HG03095 (cell line): ENCODE measurements around the gene ANKRD29.
A peak's percentile ranks its signal among the peaks of the same experiment; 100 is the strongest.
"Not testable (repeated sequence)": the region's sequence is repeated elsewhere in the genome, so short reads cannot be mapped to it uniquely, and the experiment has no call there.

ENCODE experiments used
- ATAC-seq: cut with Tn5 transposase; IDR thresholded peaks from one replicate; pipeline ENCODE4 v1.9.1; 2021; ENCODE audit warnings: moderate library complexity; ENCODE audit not compliant: unreplicated experiment

The ANKRD29 gene

DNA sequence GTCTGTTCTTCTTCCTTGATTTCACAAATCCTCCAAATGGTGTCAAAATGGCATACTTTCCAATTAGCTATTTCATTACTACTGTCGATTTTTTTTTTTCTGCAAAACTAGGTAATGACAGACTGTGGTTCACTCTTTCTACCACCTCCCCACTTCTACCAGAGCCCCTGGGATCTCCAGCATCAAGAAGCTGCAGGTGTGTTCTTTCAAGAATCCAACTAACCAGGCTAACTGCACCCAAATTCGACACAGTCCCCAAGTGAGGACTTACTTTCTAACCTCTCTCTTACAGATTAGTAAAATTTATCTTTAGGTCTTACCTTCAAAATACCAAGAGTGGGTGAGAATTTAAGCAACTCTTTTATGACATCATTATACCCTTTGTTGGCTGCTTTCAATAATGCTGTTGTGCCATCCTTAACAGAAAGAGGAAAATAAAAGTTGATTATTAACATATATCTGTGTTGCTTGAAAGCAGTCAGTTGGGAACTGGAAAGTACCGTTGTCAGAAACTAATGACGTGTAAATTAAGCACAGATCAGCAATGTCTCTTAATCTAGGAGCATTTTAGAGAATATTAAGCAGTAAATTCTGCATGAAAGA lies 45.2 kb downstream of the ANKRD29 start:
- ATAC-seq = no peak

DNA sequence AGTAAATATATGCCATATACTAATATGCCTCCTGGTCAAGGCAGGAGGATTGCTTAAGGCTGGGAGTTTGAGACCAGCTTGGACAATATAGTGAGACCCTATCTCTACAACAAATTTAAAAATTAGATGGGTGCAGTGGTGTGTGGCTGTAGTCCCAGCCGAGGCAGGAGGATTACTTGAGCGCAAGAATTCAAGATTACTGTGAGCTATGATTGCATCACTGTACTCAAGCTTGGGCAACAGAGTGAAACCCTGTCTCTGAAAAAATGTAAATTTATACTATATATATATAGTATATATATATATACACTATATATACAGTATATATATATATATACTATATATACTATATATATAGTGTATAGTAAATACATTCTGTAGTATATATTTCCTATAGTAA lies 46.5 kb downstream of the ANKRD29 start:
- no peak for ATAC-seq

DNA sequence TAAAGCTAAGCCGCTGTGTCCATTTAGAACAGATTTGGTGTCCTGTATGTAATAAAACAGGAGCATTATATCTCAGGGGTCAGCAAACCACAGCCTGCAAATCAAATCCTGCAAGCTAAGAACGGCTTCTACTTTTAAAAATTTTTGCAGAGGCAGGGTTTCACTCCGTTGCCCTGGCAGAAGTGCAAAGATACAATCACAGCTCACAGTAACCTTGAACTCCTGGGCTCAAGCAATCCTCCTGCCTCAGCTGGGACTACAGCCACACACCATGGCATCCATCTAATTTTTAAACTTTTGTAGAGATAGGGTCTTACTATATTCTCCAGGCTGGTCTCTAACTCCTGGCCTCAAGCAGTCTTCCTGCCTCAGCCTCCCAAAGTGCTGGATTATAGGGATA lies 47.8 kb downstream of the ANKRD29 start:
- ATAC-seq = no peak

DNA sequence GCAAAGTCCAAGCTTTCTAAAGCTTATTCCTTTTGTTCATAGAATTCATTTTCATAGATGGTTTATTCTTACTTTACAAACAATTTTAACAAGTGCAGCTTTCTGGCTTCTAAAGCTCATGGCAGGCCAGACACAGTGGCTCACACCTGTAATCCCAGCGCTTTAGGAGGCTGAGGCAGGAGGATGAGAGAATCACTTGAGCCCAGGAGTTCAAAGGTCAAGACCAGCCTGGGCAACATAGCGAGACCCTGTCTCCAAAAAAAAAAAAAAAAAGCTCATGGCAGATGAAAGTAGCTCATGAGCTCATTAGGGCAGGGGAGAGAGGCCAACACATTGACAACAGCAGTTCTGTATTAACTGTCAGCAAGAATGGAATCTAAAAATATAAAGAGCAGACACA lies 48.3 kb downstream of the ANKRD29 start:
- no peak for ATAC-seq

DNA sequence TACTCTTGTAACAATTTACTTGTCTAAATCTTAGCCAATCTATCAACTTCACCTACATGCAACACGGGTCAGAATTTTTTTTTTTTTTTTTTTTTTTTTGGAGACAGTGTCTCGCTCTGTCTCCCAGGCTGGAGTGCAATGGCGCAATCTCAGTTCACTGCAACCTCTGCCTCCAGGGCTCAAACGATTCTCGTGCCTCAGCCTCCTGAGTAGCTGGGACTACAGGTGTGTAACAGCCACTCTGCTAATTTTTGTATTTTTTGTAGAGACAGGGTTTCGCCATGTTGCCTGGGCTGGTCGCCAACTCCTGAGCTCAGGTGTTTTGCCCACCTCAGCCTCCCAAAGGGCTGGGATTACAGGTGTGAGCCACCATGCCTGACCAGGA lies 49.6 kb downstream of the ANKRD29 start:
- ATAC-seq = not testable (repeated sequence)

DNA sequence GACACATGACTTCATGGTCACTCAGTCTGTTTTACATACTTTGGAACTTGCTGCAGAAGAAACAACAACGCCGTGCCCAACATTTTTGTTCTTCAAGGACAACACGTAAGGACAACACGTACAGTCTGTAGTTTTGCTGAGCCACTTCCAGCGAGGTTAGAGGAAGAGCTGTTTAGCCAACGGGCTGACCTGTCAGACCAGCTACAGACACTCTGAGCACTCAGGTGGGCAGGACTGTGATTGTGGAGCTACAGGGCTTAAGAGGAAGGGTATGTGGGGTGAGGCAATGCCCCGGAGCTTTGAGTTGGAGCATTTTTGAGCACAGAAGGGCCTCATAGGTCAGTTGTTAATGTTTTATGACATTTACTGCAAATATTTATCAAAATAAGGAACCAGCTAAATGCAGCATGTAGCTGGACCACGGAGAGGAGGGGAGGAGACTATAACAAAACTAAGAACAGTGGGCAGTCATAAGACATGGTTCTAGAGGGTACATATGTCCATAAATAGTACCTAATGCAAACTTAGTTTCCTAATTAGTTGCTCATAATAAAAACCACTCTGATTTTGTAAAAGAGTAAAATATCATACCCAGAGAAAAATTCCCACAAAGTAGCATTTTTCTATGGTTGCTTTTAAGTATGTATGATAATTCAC lies 50.1 kb downstream of the ANKRD29 start:
- no peak for ATAC-seq

DNA sequence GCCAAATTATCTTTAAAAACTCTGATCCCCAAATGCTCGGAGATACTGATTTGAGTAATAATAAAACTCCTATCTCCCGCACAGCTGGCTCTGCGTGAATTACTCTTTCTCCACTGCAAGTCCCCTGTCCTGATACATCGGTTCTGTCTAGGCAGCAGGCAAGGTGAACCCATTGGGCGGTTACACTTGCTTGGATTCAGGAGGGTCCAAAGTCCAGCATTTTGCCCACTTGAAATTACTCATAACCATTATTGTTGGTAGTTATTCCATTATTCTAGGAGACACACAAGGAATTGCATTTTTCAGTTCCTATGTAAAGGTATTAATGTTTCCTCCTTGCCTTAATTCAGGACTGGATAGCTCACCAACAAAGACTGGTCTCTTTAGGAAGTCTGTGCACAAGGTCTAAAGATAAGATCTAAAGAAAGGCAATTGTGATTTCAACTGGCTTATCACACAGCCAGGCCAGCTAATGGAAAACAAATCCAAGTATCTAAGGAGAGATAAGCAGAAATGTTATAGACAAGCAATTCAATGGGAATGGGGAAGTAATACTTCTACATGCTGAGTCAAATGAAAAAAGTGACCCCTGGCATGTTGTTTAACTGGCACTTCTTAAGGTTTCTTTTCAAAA lies 53.2 kb downstream of the ANKRD29 start:
- ATAC-seq = no peak

DNA sequence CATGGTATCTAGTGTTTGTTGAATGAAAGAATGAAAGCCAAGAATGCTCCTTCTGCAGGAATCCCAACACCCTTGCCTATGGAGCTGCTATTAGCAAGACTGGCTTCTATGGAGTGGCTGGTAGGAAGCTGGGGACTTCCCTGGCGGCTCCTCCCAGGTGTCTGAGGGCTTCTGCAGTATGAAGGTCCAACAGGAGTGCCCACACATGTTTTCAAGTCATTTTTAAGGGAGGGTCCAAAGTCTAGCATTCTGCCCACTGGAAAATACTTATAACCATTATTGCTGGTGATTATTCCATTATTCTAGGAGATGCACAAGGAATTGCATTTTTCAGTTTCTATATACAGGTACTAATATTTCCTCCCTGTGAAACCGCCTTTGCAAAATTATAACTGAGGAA lies 54.5 kb downstream of the ANKRD29 start:
- no peak for ATAC-seq

DNA sequence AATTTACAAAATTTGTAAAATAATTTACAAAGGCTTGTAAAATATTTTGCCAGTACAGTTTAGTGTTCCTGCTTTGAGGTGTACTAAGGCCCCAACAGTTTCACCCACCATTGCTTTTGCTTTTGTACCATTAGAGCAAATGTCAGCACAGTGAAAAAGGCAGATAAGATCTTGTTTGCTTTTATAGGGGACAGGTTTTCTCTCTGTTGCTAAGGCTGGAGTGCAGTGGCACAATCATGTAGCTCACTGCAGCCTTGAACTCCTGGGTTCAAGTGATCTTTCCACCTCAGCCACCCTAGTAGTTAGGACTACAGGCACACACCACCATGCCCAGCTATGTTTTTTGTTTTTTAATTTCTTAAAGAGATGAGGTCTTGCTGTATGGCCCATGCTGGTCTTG lies 56.8 kb downstream of the ANKRD29 start:
- no peak for ATAC-seq

DNA sequence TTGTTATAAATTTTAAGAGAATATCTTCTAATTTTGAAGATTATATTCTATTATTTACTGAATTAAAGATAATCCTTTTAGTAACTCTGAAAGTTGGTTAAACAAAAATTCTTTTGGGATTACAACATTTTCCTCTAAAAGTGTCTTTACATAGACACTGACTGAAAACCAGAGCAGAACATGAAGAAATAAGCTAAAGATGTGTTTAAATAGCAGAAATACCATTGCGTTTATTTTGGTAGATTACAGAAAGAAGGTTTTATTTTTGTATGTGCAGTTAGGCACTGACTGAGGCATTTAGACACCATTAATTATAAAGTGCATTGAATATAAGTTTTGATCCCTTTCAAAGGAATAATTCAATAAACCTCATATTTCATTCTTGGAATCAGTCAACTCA lies 62.9 kb downstream of the ANKRD29 start:
- no peak for ATAC-seq

DNA sequence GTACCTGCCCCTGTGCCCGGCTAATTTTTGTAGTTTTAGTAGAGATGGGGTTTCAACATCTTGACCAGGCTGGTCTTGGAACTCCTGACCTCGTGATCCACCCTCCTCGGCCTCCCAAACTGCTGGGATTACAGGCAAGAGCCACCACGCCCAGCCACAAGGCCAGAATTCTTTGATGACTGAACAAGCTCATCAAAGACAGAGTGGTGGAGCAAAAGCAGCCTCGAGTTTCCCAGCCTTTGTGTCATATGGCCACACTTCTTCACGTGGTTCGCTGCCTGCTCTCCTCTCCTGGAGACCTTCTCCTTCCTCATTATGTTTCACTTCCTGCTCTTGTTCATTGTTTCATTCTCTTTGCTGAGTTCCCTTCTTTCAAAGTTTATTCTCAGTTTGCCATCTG lies 66.5 kb downstream of the ANKRD29 start:
- ATAC-seq = no peak

DNA sequence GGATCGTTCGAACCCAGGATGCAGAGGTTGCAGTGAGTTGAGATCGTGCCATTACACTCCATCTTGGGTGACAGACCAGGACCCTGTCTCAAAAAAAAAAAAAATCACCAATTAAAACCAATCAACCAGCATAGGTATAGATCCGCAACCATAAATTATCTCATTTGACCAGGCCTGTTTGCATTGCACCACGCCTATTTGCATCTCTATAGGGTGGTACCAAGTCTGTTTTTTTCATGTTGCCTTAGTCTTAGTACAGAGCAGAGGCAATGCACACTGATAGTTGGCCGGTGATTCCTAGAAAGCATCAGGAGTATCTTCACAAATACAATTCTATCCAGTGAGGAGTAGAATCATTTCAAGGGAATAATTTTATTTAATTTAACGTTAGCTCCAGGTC lies 67.1 kb downstream of the ANKRD29 start:
- ATAC-seq = no peak

DNA sequence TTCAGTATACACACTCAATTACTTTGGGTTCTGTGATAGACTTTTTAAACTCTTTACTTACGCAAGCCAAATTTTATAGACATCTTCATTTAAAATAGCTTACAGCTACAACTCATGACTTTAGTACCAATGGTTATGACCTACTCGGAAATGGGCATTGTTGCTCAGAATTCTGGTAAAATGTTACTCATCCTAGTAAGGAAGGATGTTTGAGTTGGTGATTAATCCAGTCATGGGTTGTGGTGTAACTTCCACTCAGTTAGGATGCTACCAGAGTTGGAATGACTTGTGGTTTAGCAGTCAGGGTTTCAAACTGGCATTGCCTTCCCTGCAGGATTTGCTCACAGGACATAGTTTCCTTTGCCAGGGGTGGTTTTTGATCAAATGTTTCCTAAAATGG lies 69.0 kb downstream of the ANKRD29 start:
- no peak for ATAC-seq

DNA sequence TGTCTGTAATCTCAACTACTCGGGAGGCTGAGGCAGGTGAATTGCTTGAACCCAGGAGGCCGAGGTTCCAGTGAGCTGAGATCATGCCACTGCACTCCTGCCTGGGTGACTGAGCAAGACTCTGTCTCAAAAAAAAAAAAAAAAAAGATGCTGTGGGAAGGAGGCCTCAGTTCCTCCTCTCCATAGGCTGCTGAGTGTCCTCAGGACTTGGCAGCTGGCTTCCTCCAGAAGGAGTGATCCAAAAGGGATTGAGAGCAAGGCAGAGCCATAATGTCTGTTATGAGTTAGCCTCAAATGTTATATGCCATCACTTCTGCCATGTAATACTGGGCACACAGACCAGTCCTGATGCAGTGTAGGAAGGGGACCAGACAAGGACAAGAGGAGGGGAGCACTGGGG lies 69.8 kb downstream of the ANKRD29 start:
- no peak for ATAC-seq

DNA sequence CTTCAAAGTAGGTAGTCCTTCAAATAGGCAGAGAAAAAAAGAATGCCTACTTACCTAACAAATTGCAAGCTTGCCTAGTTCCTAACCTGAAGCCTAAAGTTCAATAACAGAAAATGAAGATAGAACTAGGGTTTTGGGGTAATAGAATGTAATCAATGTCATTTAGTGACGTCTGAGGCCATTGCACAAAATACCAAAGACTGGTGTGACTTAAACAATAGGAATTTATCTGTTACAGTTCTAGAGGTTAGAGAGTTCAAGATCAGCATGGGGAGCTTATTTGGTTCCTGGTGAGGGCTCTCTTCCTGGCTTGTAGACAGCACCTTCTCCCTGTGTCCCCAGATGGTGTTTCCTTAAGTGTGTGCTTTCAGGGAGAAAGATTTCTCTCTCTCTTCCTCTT lies 71.7 kb downstream of the ANKRD29 start:
- ATAC-seq = no peak

DNA sequence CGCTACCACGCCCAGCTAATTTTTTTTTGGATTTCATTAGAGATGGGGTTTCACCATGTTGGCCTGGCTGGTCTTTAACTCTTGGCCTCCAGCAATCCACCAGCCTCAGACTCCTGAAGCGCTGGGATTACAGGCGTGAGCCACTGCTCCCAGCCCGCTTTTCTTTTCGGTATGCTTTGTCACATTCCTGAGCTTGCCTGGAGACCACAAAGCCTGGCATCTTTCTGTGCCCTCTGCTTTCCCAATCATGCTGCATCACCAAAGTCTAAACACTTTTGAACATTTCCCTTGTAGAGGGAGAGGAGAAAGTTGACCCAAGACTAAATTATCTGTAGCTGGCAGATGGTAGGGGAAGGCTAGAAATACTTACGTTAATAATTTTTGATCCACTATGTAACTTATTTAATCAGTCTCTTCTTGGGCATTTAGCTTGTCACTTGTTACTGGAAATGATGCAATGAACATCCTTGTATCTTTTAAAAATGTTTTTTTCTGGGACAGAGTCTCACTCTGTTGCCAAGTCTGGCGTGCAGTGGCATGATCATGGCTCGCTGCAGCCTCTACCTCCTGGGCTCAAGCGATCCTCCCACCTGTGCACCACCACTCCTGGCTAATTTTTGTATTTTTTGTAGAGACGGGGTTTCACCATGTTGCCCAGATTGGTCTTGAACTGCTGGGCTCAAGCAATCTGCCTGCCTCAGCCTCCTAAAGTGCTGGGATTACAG lies 73.7 kb downstream of the ANKRD29 start:
- no peak for ATAC-seq

DNA sequence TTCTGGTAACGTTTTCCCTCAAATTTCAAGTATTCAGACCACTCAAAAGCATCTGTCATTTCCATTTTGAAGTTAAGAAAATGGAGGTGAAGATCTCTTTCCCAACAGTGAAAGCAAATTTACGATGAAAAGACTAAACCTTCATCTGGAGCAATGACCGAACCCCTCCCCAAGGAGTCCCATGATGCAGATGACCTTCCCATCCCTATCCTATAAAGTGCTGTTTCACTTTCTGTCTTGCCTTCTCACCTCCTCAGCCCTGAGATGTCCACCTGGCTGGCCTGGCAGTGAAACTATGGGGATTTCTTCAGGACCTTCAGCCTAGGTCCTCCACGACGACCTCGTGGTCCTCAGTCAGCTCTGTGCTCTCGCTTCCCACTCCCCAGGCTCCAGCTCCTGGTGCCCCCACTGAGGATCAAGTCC lies 75.5 kb downstream of the ANKRD29 start:
- ATAC-seq = no peak

DNA sequence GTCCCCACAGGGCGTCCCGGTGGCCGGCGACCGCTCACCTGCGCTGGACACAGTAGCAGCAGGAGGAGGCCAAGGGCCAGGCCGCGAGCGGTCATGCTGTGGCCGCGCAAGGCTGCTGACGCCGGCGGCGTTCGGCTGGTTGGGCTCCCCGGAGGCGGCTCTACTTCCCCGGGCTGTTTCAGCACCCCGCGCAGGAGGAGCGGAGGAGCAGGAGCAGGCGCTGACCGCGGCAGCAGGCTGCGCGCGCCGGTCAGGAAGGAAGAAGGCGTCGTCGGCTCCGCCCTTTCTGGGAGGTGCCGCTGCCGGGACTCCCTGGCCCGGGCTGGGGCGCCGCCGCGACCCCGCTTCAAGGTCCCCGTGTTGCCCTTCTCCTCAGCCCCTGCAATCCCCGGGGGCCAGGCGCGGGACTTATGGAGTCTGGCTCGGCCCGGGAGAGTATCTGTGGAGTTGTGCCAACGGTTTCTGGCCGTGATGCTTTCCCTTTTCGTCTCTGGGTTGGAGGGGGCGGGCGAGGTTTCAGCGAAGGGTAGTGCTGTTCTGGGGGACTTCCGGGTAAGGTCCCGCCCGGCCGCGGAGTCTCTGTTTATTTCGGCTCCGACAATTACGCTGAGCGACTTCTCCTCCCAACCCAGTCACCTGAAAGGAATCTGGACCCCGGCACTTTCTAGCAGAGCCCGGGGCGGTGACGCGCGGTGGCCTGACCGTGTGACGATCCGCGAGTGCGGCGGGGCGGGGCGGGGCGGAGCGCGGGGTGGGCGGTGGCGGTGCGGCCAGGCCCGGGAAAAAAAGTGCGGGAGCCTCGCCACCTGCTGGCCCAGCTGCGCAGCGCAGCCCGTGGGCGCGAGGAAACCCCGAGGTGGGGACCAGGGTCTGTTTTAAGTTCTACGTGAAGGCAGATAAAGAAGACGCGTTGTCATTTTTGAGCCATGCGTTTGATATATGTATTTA lies 76.2 kb downstream of the ANKRD29 start, which contains the start of gene NPC1:
Gene NPC1, minus strand, starts transcription at position 258 of the 948 bp plus-strand sequence. Its CDS starts 163 bp downstream, at position 95.
- peak; percentile 89 for ATAC-seq

DNA sequence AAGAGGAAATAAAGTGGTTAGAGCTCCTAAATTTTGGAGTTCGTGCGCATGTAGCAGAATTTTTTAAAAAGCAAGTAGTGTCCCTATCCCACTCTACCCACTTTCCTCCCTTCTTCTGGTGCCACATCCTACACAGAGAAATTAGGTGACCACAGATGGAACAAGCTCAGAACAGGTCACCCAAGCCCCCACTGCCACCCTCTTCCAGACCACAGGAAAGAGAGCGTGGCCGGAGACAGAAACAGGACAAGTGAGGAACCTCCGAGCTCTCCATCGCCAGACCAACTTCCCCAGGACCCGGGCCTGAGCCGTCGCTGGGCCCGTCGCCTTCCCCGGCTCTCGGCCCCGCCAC lies 76.8 kb downstream of the ANKRD29 start:
- ATAC-seq = no peak

DNA sequence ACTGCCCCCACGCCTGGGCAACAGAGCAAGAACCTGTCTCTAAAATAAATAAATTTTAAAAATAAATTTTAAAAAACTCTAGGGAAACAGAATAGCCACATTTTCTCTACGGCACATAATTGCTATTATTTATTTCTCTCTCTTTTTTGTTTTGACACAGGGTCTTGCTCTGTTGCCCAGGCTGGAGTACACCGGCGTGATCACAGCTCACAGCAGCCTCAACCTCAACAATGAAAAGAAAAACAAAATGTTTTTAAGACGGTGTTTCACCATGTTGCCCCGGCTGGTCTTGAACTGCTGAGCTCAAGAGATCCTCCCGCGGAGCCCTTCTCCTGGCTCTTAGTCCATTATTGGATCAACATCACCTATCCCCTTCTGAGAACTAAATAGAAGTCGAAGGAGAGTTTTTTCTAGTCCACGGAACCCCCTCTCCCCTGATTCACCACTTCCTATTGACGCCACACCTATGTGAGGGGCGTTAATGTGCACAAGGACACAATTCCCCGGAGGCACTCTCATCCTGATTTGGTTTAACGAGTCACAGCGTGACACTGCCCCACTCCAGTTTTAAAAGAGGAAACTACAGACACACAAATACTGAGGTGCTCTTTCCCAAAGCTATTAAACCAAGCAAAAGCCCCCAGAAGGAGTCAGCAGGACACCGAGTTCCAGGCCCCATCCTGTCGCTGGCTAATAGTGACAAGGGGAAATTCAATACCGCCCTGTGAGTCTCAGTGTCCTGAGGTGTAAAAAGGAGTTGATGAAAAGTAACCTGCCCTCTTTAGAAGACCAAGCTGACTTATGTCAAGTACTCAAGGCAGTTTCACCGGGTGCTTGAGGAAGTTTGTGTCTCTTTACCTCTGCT lies 77.5 kb downstream of the ANKRD29 start:
- no peak for ATAC-seq
